ENCODE measurements around the gene FAM98C. TPM values are rescaled to one million over a fixed set of nuclear protein-coding genes. Genes with fewer than 3 reads are reported as not detected.

Gene FAM98C
- polyA plus RNA-seq, 1 donor (not counting 4 experiments of a cell fraction or from before 2014, with no cell fraction given) = 5.8 TPM

- Histone ChIP-seq H3K27ac (ENCODE audit: control insufficient read depth, insufficient read depth, low read length) (no peak overlapping the region), H4K20me1 (ENCODE audit: control insufficient read depth, extremely low read depth, insufficient read depth, low read length) (no peaks in the 10 kb centered on the region), H3K36me3 (ENCODE audit: control insufficient read depth in 2 of 2, extremely low read depth in 1 of 2, insufficient read depth in 2 of 2, low read length in 2 of 2) (no peaks in the 10 kb centered on the region), H3K27me3 (ENCODE audit: control insufficient read depth, extremely low read depth, insufficient read depth, low read length) (no peaks in the 10 kb centered on the region), H3K9me1 (ENCODE audit: control insufficient read depth, extremely low read depth, insufficient read depth, low read length) (no peaks in the 10 kb centered on the region), H3K4me1 (ENCODE audit: control insufficient read depth, extremely low read depth, insufficient read depth, low read length) (no peaks in the 10 kb centered on the region), H3K4me3 (ENCODE audit: control insufficient read depth in 2 of 3, extremely low read depth in 1 of 3, insufficient read depth in 2 of 3, low read depth in 1 of 3, low read length in 3 of 3) (no peak overlapping the region), H2AFZ (ENCODE audit: control insufficient read depth, low read length) (no peak overlapping the region), H3K4me2 (ENCODE audit: control insufficient read depth, extremely low read depth, insufficient read depth, low read depth, low read length) (no peak overlapping the region), H3K79me2 (ENCODE audit: control insufficient read depth, insufficient read depth, low read length) (no peaks in the 10 kb centered on the region), H3K9ac (ENCODE audit: control insufficient read depth, extremely low read depth, insufficient read depth, low read length) (no peak overlapping the region), H3K9me3 (ENCODE audit: control insufficient read depth, low read depth, low read length) (no peaks in the 10 kb centered on the region)
- dilution Hi-C loops (cut with MboI; ENCODE audit: extremely low pct_ligation_motif_present, low sequenced_read_pairs) = no loop called here
- FAIRE-seq (no peak), DNase-seq (ENCODE audit: low read depth, low spot score) (no peak)
- TF ChIP-seq EZH2 (IDR thresholded peaks at IDR 0.05; ENCODE audit: low read length) = no peak
- no peak for TF ChIP-seq CTCF (optimal IDR thresholded peaks at IDR 0.05 in 1 of 3, IDR thresholded peaks at IDR 0.05 in 1 of 3, conservative IDR thresholded peaks at IDR 0.05 in 1 of 3; ENCODE audit: extremely low read depth in 1 of 3, insufficient read depth in 2 of 3, low read length in 3 of 3)
Observed at GRCh38 chr19:38457690-38458405, 55.0 kb downstream of the FAM98C start.

Other genes starting within 250 kb of the FAM98C start
- 1.5 to 1.9 TPM (median 1.8 TPM) in 3 replicates for gene DPF1, start 178.9 kb upstream of the FAM98C start, polyA plus RNA-seq
- gene PPP1R14A, start 146.7 kb upstream of the FAM98C start, polyA plus RNA-seq = 2.6 to 3.1 TPM (median 2.7 TPM) in 3 replicates
- 362 to 472 TPM (median 363 TPM) in 3 replicates for gene SPINT2, start 138.5 kb upstream of the FAM98C start, polyA plus RNA-seq
- gene C19orf33, start 98.8 kb upstream of the FAM98C start, polyA plus RNA-seq = 302 to 496 TPM (median 366 TPM) in 3 replicates
- gene YIF1B, start 87.1 kb upstream of the FAM98C start, polyA plus RNA-seq = 38.1 to 66.5 TPM (median 47.6 TPM) in 3 replicates
- 23.9 to 33.7 TPM (median 29.1 TPM) in 3 replicates for gene KCNK6, start 83.2 kb upstream of the FAM98C start, polyA plus RNA-seq
- 0.21 to 0.73 TPM (median 0.35 TPM) in 3 replicates for gene CATSPERG, start 67.3 kb upstream of the FAM98C start, polyA plus RNA-seq
- gene PSMD8, start 28.5 kb upstream of the FAM98C start, polyA plus RNA-seq = 346 to 528 TPM (median 350 TPM) in 3 replicates
- gene GGN, start 15.1 kb upstream of the FAM98C start, polyA plus RNA-seq = 0.07 to 0.22 TPM in 2 of 3 replicates, not detected in the other
- gene SPRED3, start 14.4 kb upstream of the FAM98C start, polyA plus RNA-seq = 2.0 to 2.6 TPM (median 2.1 TPM) in 3 replicates
- gene RASGRP4, start 23.1 kb downstream of the FAM98C start, polyA plus RNA-seq = not detected in 3 replicates
- gene RYR1, start 30.6 kb downstream of the FAM98C start, polyA plus RNA-seq = 0.32 to 0.75 TPM (median 0.41 TPM) in 3 replicates
- 0.22 to 0.25 TPM in 2 of 3 replicates, not detected in the other for gene MAP4K1, start 214.9 kb downstream of the FAM98C start, polyA plus RNA-seq
- gene EIF3K, start 216.1 kb downstream of the FAM98C start, polyA plus RNA-seq = 240 to 304 TPM (median 260 TPM) in 3 replicates
- gene ACTN4, start 244.6 kb downstream of the FAM98C start, polyA plus RNA-seq = 463 to 720 TPM (median 526 TPM) in 3 replicates

Measured in keratinocyte (primary cell).